ENCODE data around the gene COASY.

- TF ChIP-seq CTCF (IDR thresholded peaks at IDR 0.05; ENCODE audit: low read length) (no peak), EZH2 (IDR thresholded peaks at IDR 0.05; ENCODE audit: borderline replicate concordance, low read length) (no peak)
Measured at GRCh38 chr17:42543190-42544079, 18.5 kb upstream of the COASY start.

Data from OCI-LY1 (cell line).